GM04503 (cell line): Measurements from ENCODE around the gene EFHD2.

ENCODE experiments used
- DNase-seq: peaks from one replicate; pipeline ENCODE4 v3.0.0-alpha.2; 2012; ENCODE audit warnings: low read depth

The EFHD2 gene

DNA sequence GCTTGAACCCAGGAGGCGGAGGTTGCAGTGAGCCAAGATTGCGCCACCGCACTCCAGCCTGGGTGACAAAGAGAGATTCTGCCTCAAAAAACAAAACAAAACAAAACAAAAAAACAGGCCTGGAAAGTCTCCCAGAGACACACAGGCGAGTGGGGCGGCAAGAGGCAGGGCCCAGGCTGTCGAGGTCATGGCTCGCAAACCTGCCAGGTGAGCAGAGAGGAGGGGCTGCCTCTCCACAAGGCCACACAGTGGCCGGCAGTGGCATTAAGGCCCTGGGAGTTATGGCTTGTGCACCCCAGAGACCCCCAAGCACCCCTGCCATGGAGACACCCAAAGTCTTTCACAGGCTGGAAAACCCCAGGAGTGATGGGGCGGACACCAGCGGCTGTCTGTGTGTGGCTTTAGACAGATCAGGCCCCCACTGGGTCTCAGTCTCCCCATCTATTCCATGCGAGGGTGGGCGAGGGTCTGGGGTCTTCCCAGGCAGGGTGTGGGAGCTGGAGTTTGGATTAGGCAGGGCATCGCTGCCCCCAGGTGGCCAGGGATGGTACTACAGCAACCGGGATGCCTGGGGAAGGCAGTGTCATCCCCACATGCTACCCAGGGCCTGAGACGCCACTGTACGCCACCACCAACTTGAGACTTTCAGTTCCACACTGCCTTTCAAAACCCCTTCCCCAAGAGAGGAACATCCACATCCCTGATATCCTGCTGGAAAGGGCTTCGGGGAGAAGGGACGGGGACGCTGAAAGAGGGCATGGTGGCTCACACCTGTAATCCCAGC, 21.3 kb downstream of the EFHD2 start:
- no peak for DNase-seq

DNA sequence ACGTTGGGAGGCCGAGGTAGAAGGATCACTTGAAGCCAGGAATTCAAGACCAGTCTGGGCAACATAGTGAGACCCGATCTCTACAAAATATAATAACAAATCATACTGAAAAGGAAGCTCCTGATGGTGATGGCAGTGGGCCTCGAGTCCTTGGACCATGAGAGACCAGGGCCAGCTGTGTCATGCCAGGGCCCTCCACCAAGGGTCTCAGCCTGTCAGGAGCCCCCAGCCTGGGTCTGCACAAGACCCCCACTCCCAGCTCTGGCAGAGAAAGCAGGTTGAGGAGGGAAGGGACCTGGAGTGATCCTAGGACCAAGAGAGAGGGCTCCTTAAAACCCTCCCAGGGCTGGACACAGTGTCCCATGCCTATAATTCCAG, 21.9 kb downstream of the EFHD2 start:
- no peak for DNase-seq

DNA sequence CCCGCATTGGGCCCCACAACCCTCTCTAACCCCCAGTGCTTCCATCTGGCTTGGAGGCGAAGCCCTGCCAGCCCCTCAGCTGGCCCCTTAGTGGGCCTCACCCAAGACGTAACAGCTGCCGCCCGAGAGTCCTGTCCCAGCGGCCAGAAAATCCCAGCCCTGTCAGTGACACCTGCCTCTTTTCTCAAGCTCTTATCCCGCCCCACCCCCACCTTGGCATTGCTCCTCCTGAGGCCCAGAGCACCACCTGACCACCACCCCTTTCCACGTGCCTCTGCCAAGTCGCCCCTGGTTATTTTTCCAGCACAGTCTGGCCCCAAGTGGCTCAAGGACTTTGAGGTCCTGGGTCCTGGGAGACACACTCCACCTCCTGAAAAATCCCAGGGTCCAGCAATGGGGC, 22.6 kb downstream of the EFHD2 start:
- no peak for DNase-seq

DNA sequence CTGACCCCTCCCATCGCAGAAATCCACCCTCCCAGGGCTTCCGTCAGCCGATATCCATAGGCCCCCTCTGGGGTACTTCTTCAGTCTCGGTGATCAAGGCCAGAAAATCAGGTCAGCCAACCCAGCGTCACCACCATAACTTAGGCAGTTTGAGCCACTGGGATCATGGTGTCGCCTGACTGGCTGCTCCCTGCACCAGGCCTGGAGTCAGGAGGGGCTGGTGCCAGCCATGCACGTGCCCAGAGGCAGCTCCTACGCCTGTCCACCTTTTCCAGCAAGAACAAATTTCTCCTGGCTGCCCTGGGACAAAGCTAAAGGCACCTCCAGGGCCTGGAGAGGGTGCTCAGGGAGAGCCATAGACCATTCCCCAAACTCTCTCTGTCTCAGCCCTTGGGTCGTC, 23.8 kb downstream of the EFHD2 start:
- no peak for DNase-seq

DNA sequence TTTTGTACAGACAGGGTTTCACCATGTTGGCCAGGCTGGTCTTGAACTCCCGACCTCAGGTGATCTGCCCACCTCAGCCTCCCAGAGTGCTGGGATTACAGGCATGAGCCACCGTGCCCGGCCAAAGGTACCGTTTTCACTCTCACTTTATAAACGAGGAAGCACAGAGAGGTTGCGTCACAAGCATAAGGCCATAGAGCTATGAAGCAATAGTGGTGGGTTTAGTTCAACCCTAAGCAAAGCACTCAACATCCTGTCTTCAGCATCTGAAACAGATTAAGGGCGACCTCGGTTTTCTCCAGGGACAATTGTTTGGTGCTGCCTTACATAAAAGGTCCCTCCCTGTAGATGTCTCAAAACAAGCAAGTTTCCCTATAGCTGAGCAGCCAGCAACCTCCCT, 25.1 kb downstream of the EFHD2 start:
- peak; percentile 50 for DNase-seq

DNA sequence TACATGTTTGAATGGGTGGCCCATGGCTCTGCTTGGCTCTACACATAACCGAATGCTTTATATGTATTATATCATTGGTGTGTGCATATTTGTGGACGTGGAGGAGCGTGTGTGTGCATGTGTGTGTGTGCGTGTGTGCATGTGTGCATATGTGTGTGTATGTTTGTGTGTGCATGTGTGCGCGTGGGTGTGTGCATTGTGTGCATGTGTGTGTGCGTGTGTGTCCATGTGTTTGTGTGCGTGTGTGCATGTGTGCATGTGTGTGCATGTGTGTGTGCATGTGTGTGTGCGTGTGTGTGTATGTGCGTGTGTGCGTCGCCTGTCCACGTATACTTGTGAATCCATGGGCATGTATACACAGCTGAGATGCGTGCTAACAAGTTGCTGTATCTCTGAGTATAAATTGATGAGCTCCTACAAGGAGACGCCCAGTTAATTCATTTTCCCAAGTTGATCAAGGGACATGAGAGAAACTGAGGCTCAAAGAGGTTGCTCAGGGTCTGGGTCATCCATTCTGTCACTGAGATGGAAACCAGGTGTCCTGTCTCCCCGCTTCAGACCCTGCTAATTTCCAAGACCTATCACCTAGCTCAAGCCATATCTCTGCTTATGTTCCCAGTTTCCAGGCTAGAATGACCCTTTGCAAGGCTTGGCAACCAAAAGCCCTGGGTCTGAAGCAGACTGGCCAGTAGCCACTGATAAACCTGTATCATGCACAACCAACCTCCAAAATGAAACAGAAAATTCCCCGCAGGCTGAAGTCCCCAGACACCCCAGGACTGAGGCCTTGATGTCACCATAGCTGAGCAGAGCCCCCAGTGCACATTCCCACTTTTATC, 25.8 kb downstream of the EFHD2 start:
- no peak for DNase-seq

DNA sequence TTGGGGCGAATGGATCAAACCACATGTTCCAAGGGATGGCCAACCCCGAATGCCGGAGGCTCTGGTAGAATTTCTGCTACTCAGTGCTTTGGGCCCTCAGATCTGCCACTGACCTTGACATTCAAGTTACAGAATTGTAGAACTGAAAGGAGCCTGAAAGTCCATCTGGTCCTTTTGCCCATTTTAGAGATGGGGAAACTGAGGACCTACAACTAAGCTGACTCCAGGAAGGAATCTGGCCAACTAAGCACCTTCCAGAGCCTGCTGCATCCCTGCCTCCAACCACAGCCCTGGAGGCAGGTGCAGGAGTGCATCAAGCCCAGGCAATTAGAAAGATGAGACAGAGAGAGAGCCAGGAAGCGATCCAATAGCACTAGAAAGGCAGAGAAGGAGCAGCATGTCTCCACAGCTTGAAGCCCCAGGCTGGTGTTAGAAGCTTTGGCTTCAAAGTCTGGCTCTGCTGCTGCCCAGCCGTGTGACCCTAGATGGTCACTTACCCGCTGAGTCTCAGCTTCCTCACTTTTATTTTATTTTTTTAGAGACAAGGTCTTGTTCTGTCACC, 27.3 kb downstream of the EFHD2 start:
- no peak for DNase-seq

DNA sequence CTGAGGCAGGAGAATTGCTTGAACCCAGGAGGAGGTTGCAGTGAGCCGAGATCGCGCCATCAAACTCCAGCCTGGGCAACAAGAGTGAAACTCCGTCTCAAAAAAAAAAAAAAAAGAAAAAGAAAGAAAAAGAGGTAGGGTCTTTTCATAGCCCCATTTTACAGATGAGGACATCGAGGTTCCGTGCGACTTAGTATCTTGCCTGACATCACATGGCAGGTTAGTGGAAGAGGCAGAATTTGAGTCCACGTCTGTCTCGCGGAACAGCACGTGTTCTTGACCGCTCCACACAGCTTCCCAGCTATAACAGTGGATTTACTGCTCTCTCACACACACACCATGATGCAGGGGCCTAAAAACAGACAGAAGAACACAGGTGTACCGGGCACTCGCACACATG, 29.6 kb downstream of the EFHD2 start:
- no peak for DNase-seq

DNA sequence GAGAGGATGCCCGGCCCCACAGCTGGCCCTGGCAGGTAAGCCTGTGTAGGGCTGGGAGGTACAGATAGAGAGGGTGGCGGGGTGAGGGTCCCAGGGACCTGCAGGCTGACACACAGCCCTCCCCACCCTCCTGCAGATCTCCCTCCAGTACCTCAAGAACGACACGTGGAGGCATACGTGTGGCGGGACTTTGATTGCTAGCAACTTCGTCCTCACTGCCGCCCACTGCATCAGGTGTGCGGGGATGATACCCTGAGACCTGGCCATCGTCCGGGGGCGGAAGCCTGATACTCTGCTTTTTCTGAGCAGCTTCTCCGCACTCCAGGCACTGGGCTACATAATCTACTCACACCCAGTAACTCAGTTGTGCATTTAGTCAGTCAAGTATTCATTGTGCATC, 30.7 kb downstream of the EFHD2 start:
- no peak for DNase-seq

DNA sequence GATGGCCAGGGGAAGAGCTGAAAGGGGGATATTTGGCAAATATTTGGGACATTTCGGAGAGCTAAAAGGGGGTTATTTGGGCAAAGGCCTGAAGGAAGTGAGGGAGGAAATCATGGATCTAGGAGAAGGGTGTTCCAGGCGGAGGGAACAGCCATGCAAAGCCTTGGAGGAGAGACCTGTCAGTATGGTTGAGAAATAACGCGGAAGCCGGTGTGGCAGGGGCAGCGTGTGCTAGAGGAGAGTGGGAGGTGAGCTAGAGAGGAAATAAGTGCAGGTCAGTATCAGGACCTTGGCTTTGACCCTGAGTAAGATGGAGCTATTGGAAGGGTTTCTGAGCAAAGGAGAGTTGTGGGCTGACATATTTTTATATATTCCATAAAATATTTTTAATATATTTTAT, 31.6 kb downstream of the EFHD2 start:
- DNase-seq, result no peak

DNA sequence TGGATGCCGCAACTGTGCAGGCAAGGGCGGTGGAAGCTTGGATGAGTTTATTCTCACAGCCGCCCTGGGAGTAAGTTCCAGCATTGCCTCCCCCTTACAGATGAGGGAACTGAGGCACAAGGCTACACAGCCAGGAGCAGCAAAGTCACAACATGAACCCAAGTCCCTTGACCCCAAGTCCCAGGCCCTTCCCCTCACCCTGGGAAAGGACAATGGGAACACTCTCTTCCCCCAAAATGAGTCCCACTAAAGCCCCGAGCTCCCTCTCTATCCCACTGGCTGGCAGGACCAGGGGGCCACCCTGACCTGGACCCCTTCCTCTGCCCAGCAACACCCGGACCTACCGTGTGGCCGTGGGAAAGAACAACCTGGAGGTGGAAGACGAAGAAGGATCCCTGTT, 32.4 kb downstream of the EFHD2 start:
- DNase-seq, result no peak

DNA sequence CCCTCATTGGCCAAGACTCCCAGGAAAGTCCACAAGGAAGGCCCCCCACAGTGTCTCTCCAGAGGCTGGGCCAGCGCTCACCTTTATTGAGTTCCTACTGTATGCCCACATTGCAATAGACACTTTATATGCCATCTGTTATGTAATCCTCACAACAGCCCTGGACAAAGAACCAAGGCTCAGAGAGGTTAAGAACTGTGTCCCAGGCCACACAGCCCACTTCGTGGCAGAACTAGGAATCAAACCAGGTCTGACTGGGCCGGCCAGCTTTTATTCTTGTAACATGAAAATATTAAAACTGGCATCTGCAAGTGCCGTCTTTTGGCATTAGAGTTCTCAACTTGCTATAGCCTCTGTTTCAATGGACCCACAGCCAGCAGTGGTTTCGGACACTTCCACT, 33.1 kb downstream of the EFHD2 start:
- no peak for DNase-seq

DNA sequence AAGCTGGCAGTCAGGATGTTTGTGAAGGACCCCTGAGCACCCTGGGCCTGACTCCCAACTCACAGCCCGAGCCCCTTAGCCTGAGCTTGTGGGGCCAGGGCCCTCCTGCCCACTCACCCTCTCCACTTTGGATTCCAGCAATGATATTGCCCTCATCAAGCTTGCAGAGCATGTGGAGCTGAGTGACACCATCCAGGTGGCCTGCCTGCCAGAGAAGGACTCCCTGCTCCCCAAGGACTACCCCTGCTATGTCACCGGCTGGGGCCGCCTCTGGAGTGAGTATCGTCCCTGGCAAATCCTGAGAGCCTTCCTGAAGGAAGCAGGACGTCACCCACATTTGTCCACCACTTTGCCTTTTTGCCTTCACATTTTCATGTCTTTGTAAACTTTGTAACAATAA, 33.6 kb downstream of the EFHD2 start:
- no peak for DNase-seq

DNA sequence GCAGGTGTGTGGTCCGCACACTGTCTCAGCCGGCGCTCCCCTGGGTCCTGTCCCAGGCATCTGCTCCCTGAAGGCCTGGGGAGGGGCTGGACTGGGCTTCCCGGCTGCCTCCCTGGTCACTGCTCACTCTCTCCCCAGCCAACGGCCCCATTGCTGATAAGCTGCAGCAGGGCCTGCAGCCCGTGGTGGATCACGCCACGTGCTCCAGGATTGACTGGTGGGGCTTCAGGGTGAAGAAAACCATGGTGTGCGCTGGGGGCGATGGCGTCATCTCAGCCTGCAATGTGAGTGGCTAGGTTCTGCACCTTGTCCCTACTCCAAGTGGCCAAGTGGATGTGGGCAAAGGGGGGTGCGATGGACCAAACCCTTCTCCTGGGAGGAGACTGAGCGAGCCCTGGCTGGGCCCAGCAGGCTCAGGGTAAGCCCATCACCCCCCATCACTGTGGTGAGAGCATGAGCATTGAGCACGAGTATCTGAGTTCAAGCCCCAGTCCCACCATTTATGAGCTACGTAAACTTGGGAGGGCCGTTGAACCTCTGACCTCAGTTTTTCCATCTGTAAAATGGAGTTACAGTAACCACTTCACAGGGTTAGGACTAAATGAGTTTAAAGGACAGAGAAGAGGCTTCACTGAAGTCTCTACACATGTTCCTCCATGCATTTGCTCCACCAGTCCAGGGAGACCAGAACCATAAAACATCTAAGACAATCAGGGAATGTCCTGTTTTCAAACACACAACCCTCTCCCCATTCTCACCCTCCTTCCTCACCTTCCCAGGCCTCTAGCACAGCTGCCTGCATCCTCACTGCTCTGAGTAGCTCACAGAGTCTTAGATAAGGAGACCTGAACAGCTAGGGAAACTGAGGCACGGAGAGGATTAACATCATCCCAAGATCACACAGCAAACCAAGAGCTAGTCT, 35.0 kb downstream of the EFHD2 start:
- DNase-seq, result no peak

DNA sequence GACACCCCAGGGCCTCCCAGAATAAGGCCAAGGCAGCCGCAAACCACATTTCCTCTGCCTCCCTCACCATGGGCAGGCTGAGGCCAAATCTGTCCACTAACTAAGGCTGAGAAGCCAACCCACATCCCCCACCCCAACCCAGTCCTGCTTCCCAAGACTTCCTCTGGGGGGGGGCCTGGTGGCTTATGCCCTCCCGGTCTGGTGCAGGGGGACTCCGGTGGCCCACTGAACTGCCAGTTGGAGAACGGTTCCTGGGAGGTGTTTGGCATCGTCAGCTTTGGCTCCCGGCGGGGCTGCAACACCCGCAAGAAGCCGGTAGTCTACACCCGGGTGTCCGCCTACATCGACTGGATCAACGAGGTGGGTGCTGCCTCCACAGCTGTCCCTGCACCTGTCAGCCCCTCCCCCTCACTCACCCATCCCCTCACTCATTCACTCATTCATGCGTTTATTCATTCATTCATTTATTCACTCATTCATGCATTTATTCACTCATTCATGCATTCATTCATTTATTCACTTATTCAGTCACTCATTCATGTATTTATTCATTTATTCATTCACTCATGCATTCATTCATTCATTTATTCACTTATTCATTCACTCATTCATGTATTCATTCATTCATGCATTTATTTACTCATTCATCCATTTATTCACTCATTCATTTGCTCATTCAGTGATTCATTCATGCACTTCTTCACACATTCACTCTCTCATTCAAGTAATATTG, 35.9 kb downstream of the EFHD2 start:
- DNase-seq, result no peak

DNA sequence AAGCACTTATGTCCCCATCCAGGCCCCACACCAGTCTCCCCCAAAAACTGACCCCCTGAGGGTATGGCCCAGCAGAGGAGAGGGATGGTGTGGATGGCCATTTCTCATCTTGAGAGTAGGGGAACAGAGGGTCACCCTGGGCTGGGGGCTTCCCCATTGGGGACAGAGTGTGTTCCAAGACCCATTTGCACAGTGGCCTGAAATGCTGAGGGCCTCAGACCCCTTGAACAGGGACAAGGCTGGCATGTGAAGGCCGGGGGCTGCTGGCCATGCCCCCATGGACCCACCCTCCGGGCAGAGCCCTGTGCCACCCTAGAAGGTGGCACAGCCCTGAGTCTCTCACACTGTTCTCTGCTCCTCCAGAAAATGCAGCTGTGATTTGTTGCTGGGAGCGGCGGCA, 36.5 kb downstream of the EFHD2 start:
- no peak for DNase-seq

DNA sequence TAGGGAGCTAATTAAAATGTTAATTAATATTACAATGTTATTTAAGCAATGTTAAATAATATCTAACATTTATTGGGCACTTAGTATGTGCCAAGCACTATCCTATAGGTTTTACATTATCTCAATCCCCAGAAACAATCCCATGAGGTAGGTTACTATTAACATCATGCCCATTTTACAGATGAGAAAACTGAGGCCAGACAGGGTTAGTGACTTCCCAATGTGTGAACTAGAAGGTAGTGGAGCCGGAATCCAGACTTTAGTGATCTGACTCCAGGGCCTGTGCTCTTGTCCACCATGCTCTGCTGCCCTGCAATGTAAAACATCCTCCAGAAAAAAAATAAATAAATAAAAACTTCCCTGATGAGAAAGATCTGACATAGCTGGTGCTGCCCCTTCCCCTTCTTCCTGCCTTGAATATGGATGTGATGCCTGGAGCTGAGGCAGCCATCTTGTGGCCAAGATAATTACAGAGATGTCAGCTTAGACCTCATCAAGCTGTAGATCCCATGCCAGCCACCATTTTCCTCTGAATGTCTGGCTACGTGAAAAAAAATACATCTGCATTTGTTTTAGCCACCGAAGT, 39.3 kb downstream of the EFHD2 start:
- DNase-seq, result no peak

DNA sequence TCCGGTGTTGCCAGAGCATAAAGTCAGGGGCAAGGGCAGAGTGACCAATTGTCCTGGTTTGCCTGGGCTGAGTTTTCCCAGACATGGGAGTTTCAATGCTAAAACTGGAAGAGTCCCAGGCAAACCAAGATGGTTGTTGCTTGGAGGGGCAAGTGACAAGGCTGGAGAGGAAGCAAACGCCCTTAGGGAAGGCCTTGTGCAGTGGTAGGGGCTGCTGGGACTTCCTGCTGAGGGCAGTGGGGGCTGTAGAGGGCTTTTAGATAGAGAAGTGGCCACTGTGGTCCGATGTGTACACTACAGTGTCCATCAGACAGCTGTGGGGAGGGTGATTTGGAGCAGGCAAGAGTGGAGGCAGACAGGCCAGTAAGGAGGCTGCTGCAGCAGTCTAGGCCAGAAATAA, 39.9 kb downstream of the EFHD2 start:
- no peak for DNase-seq

DNA sequence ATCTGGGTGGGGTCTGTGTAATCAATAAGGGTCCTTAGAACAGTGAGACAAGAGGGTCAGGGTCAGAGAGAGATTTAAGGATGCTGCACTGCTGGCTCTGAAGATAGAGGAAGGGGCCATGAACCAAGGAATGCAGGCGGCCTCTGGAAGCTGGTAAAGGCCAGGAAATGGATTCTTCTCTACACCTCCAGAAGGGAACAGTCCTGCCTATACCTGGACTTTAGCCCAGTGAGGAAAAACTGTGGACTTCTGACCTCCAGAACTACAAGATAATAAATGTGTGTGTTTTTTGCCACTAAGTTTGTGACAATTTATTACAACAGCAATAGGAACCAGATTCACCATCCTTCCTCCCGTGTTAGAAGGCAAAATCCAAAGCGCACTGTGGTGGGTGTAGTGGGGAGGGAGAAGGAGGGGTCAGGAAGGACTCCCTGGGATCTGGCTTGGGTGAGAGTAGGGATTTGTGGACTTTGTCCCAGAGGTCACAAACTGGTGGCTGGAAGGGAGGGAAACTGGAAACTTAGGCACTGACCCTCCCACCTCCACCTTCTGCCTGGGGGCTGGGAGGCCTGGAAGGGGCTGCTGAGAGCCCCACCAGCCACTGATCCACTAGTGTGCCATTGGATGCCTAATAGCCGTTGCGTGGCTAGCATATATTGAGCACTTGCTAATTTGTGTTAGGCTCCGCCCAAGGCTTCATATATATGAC, 41.5 kb downstream of the EFHD2 start:
- DNase-seq, result no peak

DNA sequence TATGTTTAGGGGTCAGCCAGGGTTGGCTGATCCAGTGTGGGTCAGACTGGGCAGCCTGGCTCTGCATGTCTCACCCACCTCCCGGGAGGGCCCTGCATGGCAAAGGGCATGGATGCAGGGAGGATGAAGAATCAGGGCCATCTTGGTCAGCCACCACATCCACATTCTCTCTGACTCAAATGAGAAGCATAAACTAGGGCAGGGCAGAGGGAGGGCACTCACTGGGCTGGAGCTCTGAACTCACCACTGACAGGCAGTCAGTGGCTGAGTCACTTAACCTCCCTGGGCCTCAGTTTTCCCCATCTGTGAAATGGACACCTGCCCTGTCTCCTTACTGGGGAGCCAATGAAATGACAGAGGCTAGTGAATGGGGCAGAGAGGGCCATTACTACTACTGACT, 42.5 kb downstream of the EFHD2 start:
- DNase-seq, result no peak
